ENCODE data around the gene SLC12A4.

The SLC12A4 gene

GRCh38 chr16:67907397-67908180 lies 60.8 kb downstream of the SLC12A4 start:
- TF ChIP-seq, protein P1, sequence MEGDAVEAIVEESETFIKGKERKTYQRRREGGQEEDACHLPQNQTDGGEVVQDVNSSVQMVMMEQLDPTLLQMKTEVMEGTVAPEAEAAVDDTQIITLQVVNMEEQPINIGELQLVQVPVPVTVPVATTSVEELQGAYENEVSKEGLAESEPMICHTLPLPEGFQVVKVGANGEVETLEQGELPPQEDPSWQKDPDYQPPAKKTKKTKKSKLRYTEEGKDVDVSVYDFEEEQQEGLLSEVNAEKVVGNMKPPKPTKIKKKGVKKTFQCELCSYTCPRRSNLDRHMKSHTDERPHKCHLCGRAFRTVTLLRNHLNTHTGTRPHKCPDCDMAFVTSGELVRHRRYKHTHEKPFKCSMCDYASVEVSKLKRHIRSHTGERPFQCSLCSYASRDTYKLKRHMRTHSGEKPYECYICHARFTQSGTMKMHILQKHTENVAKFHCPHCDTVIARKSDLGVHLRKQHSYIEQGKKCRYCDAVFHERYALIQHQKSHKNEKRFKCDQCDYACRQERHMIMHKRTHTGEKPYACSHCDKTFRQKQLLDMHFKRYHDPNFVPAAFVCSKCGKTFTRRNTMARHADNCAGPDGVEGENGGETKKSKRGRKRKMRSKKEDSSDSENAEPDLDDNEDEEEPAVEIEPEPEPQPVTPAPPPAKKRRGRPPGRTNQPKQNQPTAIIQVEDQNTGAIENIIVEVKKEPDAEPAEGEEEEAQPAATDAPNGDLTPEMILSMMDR (IDR thresholded peaks at IDR 0.05; ENCODE audit: extremely low read depth, insufficient read depth, missing control alignments), result no peak
- in situ Hi-C loops (cut with MboI; ENCODE audit: low pct_unique_long_range_greater_than_20kb, low sequenced_read_pairs, unreplicated experiment), result loop anchor here (25.0 kb wide), 1 partner anchor 370 kb away; the partner anchor contains the start of gene RIPOR1
- no peak for DNase-seq (ENCODE audit: low spot score)

DNA sequence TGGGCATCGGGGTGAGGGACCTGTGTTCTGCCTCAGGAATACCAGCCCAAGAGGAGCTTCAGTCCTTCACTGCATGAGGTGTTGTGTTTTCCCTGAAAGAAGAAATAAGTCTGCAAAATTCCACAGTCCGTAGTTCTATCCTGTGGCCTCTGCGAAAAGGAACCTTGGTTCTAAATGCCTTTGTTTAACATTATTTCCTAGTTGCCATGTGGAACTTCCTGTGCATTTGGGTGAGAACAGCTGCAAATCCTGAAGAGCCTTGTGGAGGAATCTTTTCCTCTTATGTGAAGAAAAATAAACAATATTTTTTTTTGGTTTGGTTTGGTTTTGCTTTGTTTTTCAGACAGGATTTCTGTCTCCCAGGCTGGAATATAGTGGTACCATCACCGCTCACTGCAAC lies 65.6 kb downstream of the SLC12A4 start:
- TF ChIP-seq, protein P1 (IDR thresholded peaks at IDR 0.05; ENCODE audit: extremely low read depth, insufficient read depth, missing control alignments), result no peak
- in situ Hi-C loops (cut with MboI; ENCODE audit: low pct_unique_long_range_greater_than_20kb, low sequenced_read_pairs, unreplicated experiment), result loop anchor here (25.0 kb wide), 1 partner anchor 366 kb away; the partner anchor contains the start of gene RIPOR1

GRCh38 chr16:67901734-67902133 lies 66.7 kb downstream of the SLC12A4 start:
- in situ Hi-C loops (cut with MboI; ENCODE audit: low pct_unique_long_range_greater_than_20kb, low sequenced_read_pairs, unreplicated experiment), result loop anchor here (25.0 kb wide), 1 partner anchor 364 kb away; the partner anchor contains the start of gene RIPOR1
- TF ChIP-seq, protein P1 (IDR thresholded peaks at IDR 0.05; ENCODE audit: extremely low read depth, insufficient read depth, missing control alignments), result no peak
- no peak for DNase-seq (ENCODE audit: low spot score)

More for the DNA sequence above, 65.6 kb downstream of the SLC12A4 start:
- no peak for DNase-seq (ENCODE audit: low spot score)

- in situ Hi-C loops (cut with MboI; ENCODE audit: low pct_unique_long_range_greater_than_20kb, low sequenced_read_pairs, unreplicated experiment), result no loop called here
- TF ChIP-seq, protein P1 (IDR thresholded peaks at IDR 0.05; ENCODE audit: extremely low read depth, insufficient read depth, missing control alignments), result no peak
- DNase-seq (ENCODE audit: low spot score), result no peak
These were observed 71.2 kb downstream of the SLC12A4 start for GRCh38 chr16:67897231-67897630.

DNA sequence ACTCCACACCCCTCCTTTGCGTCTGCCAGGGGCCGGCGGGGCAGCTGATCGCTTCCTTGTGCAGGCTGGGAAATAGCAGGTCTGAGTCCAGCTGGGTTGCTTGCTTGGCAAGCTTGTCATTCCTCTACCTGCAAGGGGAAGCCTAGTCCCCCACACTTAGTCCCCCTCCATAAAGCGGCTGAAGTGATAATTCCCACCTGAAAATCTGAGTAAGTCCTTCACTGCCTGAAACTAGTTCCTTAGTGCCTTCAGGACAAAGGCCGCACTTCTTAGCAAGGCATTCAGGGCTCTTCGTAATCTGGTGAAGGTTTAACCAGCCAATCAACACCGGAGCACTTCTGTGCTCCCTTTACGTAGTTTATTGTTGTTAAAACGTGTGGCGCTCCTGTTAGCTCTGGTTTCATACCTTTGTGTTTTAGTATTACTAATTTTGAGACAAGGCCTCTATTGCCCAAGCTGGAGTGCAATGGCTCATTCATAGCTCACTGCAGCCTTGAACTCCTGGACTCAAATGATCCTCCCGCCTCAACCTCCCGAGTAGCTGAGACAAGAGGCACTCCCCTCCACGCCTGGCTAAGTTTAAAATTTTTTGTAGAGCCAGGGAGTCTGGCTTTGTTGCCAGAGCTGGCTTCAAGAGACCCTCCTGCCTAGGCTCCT lies 74.6 kb downstream of the SLC12A4 start:
- in situ Hi-C loops (cut with MboI; ENCODE audit: low pct_unique_long_range_greater_than_20kb, low sequenced_read_pairs, unreplicated experiment), result no loop called here
- TF ChIP-seq, protein P1 (IDR thresholded peaks at IDR 0.05; ENCODE audit: extremely low read depth, insufficient read depth, missing control alignments), result no peak

More for the DNA sequence above, 74.6 kb downstream of the SLC12A4 start:
- no peak for DNase-seq (ENCODE audit: low spot score)

All from GM13977 (cell line).